Naive thymus-derived CD4-positive, alpha-beta T cell (primary cell): ENCODE measurements around the gene NDUFS8. TPM values are rescaled to one million over a fixed set of nuclear protein-coding genes. Genes with fewer than 3 reads are reported as not detected.

Source experiments
- ATAC-seq: fragments of 150-1000 bp; cut with Tn5 transposase; 2 replicates; pipeline ENCODE4 v1.10.0; 2021; ENCODE audit warnings: mild to moderate bottlenecking, moderate library complexity
- CTCF ChIA-PET: fragments of 350-600 bp; sonication (Branson Sonifier 250); formaldehyde crosslinking; loops from one replicate; lab custom pipeline; 2021; ENCODE audit warnings: antibody characterized with exemption; lab: Charles Lee
- POLR2A ChIA-PET: fragments of 350-600 bp; sonication (Branson Sonifier 250); formaldehyde crosslinking; loops from one replicate; lab custom pipeline; 2021; ENCODE audit warnings: antibody characterized with exemption, inconsistent platforms; lab: Charles Lee
- DNase-seq, 9 donors: peaks; one replicate each; pipeline versions ENCODE4 v3.0.0 to v3.0.0-alpha.2; 2020 to 2022; ENCODE audit warnings: mixed read lengths in 1 of 9
- H3K27ac ChIP-seq: one replicate; pipeline ENCODE4 v1.7.0; 2013; ENCODE audit warnings: mild to moderate bottlenecking, low read depth, low read length, moderate library complexity
- H3K27me3 ChIP-seq, 2 donors: one replicate each; pipeline ENCODE4 v1.7.0; 2013; ENCODE audit warnings: low read length in 2 of 2, mild to moderate bottlenecking in 2 of 2, moderate library complexity in 2 of 2; ENCODE audit not compliant: control insufficient read depth in 2 of 2, insufficient read depth in 2 of 2
- H3K36me3 ChIP-seq, 3 experiments: 1 replicate in 2 of 3; 2 replicates in 1 of 3; pipeline ENCODE4 v1.7.0; 2013; ENCODE audit warnings: low read length in 3 of 3, mild to moderate bottlenecking in 3 of 3, moderate library complexity in 1 of 3; ENCODE audit not compliant: insufficient read depth in 3 of 3, control insufficient read depth in 2 of 3
- H3K4me1 ChIP-seq, 2 donors: one replicate each; pipeline ENCODE4 v1.7.0; 2013; ENCODE audit warnings: low read length in 2 of 2, mild to moderate bottlenecking in 2 of 2, moderate library complexity in 1 of 2; ENCODE audit not compliant: control insufficient read depth in 2 of 2, insufficient read depth in 2 of 2
- H3K4me3 ChIP-seq: 2 replicates; pipeline ENCODE4 v1.7.0; 2013; ENCODE audit warnings: mild to moderate bottlenecking, low read length
- H3K9me3 ChIP-seq, 3 experiments: 1 replicate in 2 of 3; 2 replicates in 1 of 3; pipeline ENCODE4 v1.7.0; 2013; ENCODE audit warnings: low read length in 3 of 3; ENCODE audit not compliant: control insufficient read depth in 2 of 3
- H3K27ac Mint-ChIP-seq, 9 donors: one replicate each; pipeline ENCODE4 v1.8.0; 2020 to 2022; ENCODE audit warnings: mixed read lengths in 9 of 9, mild to moderate bottlenecking in 8 of 9, moderate library complexity in 5 of 9, inconsistent platforms in 2 of 9
- H3K27me3 Mint-ChIP-seq, 5 donors: one replicate each; pipeline ENCODE4 v1.8.0; 2021 to 2022; ENCODE audit warnings: mixed read lengths in 5 of 5, mild to moderate bottlenecking in 1 of 5
- H3K36me3 Mint-ChIP-seq, 5 donors: one replicate each; pipeline ENCODE4 v1.8.0; 2020 to 2022; ENCODE audit warnings: mixed read lengths in 5 of 5, mild to moderate bottlenecking in 3 of 5, inconsistent platforms in 1 of 5
- H3K4me1 Mint-ChIP-seq, 7 donors: one replicate each; pipeline ENCODE4 v1.8.0; 2020 to 2022; ENCODE audit warnings: mixed read lengths in 7 of 7, mild to moderate bottlenecking in 3 of 7, inconsistent platforms in 1 of 7
- H3K4me3 Mint-ChIP-seq, 10 donors: one replicate each; pipeline ENCODE4 v1.8.0; 2020 to 2022; ENCODE audit warnings: mild to moderate bottlenecking in 10 of 10, mixed read lengths in 10 of 10, moderate library complexity in 6 of 10, inconsistent platforms in 2 of 10
- H3K9me3 Mint-ChIP-seq, 11 donors: one replicate each; pipeline ENCODE4 v1.8.0; 2020 to 2022; ENCODE audit warnings: mixed read lengths in 11 of 11, mild to moderate bottlenecking in 4 of 11, inconsistent platforms in 1 of 11, moderate library complexity in 1 of 11
- intact Hi-C, 2 donors: fragments of 100-400 bp; cut with micrococcal nuclease; formaldehyde crosslinking; loops; one replicate each; pipeline ENCODE4 v1.15.1; 2023
- polyA plus RNA-seq, 2 donors: library from polyadenylated mRNA; unstranded; fragments of 300-500 nt; fragmentation: Illumina TruSeq; gene quantifications; one replicate each; pipeline ENCODE4 v1.2.3, GENCODE V29; 2021
- total RNA-seq, 6 experiments: library from RNA in 5 of 6; stranded (reverse) in 5 of 6; gene quantifications; 1 replicate in 5 of 6; 2 replicates in 1 of 6; pipeline ENCODE4 v1.2.3 and lab custom pipeline; 2021 to 2026

The NDUFS8 gene
- total and polyA plus RNA-seq, 7 experiments from 2014 or later, result 67.1 to 197 (median 87.6) TPM

DNA sequence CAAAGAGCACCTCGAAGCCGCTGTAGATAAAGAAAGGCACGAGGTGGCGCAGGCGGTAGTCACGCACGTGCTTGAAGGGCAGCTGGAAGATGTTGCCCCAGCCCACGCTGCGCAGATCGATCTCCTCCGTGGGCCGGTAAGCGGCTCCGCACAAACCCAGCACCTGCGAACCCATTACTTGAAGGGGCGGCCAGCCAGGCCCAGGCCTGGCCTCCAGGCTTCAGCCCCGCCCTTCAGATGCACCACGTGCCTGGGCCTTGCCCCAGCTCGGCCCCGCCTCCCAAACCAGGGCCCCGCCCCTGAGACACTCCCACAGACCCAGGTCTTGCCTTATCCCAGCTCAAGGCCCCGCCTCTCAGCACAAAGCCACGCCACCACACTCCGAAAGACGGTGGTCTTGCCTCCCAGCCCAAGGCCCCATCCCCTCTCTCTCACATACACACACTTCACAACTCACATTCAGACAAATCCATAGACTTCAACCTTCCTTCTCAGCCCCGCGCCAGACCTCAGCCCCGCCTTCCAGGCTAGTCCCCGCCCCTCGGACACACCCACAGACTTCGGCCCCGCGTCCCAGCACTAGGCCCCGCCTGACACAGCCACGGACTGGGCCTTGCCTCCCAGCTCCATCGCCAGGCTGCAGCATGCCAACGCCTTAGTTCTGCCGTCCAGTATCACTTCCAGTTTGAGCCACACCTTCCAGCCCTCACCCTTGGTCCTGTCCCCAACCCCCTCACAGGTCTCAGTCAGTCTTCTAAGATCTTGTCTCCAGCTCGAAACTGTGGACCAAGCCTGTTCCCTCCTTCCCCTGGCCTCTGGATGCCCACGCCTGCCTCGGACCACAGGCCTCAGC, 33.6 kb upstream of the NDUFS8 start:
- DNase-seq (peak in 4 of 9 donors; percentile 17 to 61 (median 36)), ATAC-seq (peak; percentile 96)
- Histone ChIP-seq H3K27ac (no peak overlapping the region), H3K36me3 (no peaks in the 10 kb centered on the region), H3K9me3 (no peaks in the 10 kb centered on the region), H3K27me3 (no peaks in the 10 kb centered on the region), H3K4me1 (peaks cover 0 to 6% of the 10 kb centered on the region in 2 donors), H3K4me3 (no peak overlapping the region)
- no peaks in the 10 kb centered on the region for H3K9me3 Mint-ChIP-seq
- peaks cover 13 to 30% (median 26%) of the 10 kb centered on the region in 7 donors for H3K4me1 Mint-ChIP-seq
- no peaks in the 10 kb centered on the region for H3K27me3 Mint-ChIP-seq
- no peak overlapping the region for H3K4me3 Mint-ChIP-seq
- H3K27ac Mint-ChIP-seq, result peak overlapping the region in 2 of 9 donors; percentile 36 to 48
- H3K36me3 Mint-ChIP-seq, result peaks cover 0 to 14% (median 0%) of the 10 kb centered on the region in 5 donors
- CTCF ChIA-PET, result no interaction called here
- POLR2A ChIA-PET, result no interaction called here
- intact Hi-C loops, result no loop called here

DNA sequence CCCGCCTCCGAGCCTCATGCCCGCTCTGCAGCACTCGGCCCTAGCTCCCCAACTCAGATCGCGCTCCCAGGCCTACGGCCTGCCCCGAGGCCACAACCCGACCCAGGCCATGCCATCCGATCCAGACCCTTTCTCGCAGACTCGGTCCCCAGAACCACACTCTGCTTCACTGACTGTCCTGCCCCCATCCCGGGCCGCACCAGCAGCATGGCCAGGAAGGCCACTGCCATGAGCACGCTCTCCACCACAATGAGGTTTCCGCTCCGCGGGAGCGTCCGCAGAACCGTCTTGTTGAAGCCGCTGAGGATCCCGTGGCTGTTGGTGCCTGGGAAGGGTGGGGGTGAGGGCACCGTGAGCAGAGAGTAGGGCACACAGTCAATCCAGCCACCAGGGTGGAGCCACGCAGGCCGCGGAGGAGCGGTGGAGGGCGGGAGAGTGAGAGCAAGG, 33.0 kb upstream of the NDUFS8 start:
- H3K4me1 Mint-ChIP-seq, result peaks cover 18 to 34% (median 26%) of the 10 kb centered on the region in 7 donors
- no peak overlapping the region for H3K27ac ChIP-seq
- H3K27ac Mint-ChIP-seq, result peak overlapping the region in 1 of 9 donors; percentile 48
- H3K36me3 ChIP-seq, result no peaks in the 10 kb centered on the region
- H3K27me3 Mint-ChIP-seq, result no peaks in the 10 kb centered on the region
- no peaks in the 10 kb centered on the region for H3K9me3 Mint-ChIP-seq
- intact Hi-C loops, result no loop called here
- peak overlapping the region in 2 of 10 donors; percentile 12 to 47 for H3K4me3 Mint-ChIP-seq
- DNase-seq (no peak), ATAC-seq (no peak)
- H3K4me3 ChIP-seq, result no peak overlapping the region
- peaks cover 0 to 6% of the 10 kb centered on the region in 2 donors for H3K4me1 ChIP-seq
- H3K27me3 ChIP-seq, result no peaks in the 10 kb centered on the region
- H3K36me3 Mint-ChIP-seq, result peaks cover 0 to 14% (median 0%) of the 10 kb centered on the region in 5 donors
- ChIA-PET CTCF (no interaction called here), POLR2A (no interaction called here)
- no peaks in the 10 kb centered on the region for H3K9me3 ChIP-seq

DNA sequence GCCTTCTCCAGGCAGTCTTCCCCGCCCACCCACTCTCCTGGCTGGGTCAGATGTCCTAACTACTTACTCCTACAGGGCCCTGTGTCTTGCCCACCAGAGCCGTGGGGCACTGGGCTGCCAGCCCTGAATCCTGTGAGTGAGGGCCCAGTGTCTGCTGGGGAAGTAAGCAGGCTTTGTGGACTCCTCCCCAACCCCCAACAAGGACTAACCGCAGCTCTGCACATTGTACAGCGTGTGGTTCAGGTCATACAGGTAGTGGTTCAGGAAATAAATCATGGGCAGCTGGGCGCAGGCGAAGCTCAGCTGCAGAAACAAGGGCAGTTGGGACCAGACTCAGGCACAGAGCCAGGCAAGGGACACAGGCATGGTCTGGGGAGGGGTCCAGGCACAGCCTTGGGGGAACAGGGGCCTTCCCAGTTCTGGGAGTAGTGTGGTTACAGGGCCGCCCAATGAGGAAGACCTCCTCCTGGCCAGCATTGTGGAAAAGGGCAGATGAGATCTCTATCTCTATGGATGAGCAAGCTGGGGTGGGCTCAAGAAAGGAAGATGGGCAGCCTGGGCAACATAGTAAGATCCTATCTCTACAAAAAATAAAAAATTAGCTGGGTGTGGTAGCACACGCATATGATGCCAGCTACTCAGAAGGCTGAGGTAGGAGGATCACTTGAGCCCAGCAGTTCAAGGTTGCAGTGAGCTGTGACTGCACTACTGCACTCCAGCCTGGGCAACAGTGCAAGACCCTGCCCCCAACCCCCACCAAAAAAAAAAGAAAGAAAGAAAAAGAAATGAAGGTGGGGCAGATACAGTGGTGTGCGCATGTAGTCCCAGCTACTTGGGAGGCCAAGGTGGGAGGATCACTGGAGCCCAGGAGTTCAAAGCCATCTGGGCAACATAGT, 32.1 kb upstream of the NDUFS8 start:
- Histone ChIP-seq H3K27ac (no peak overlapping the region), H3K27me3 (no peaks in the 10 kb centered on the region), H3K36me3 (no peaks in the 10 kb centered on the region), H3K9me3 (no peaks in the 10 kb centered on the region), H3K4me3 (no peak overlapping the region), H3K4me1 (peaks cover 0 to 6% of the 10 kb centered on the region in 2 donors)
- peaks cover 24 to 40% (median 31%) of the 10 kb centered on the region in 7 donors for H3K4me1 Mint-ChIP-seq
- ATAC-seq (no peak), DNase-seq (no peak)
- H3K9me3 Mint-ChIP-seq, result no peaks in the 10 kb centered on the region
- H3K27ac Mint-ChIP-seq, result peak overlapping the region in 6 of 9 donors; percentile 4 to 78 (median 44)
- POLR2A ChIA-PET, result no interaction called here
- peak overlapping the region in 3 of 10 donors; percentile 47 to 77 (median 64) for H3K4me3 Mint-ChIP-seq
- CTCF ChIA-PET, result no interaction called here
- H3K27me3 Mint-ChIP-seq, result no peaks in the 10 kb centered on the region
- H3K36me3 Mint-ChIP-seq, result peaks cover 0 to 14% (median 0%) of the 10 kb centered on the region in 5 donors
- intact Hi-C loops, result no loop called here

DNA sequence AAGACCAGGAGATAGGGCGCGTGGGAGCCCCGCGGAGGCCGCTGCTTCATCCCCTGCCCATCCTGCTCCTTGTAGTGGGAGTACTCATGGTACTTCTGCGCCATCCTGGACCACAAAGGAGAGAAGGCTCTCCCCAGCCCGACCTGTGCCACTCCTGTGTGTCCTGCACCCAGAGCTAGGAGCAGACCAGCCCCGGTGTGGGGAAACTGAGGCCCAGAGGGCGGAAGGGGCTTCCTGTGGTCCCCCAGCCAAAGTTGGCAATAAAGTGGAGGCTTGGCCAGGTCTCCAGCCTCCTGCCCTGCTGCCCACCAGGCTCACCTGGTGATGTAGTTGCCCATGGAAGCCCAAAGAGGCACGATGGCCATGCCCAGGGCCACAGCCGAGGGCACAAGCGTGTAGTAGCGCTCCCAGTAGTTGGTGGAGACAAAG, 31.3 kb upstream of the NDUFS8 start:
- Mint-ChIP-seq H3K9me3 (no peaks in the 10 kb centered on the region), H3K4me1 (peaks cover 20 to 35% (median 29%) of the 10 kb centered on the region in 7 donors), H3K36me3 (peaks cover 0 to 14% (median 0%) of the 10 kb centered on the region in 5 donors), H3K4me3 (no peak overlapping the region), H3K27me3 (no peaks in the 10 kb centered on the region), H3K27ac (no peak overlapping the region)
- Histone ChIP-seq H3K27me3 (no peaks in the 10 kb centered on the region), H3K9me3 (no peaks in the 10 kb centered on the region), H3K4me1 (peaks cover 2 to 9% of the 10 kb centered on the region in 2 donors), H3K36me3 (no peaks in the 10 kb centered on the region), H3K27ac (no peak overlapping the region), H3K4me3 (no peak overlapping the region)
- ChIA-PET CTCF (no interaction called here), POLR2A (no interaction called here)
- intact Hi-C loops, result no loop called here
- ATAC-seq, result no peak
- DNase-seq, result no peak

DNA sequence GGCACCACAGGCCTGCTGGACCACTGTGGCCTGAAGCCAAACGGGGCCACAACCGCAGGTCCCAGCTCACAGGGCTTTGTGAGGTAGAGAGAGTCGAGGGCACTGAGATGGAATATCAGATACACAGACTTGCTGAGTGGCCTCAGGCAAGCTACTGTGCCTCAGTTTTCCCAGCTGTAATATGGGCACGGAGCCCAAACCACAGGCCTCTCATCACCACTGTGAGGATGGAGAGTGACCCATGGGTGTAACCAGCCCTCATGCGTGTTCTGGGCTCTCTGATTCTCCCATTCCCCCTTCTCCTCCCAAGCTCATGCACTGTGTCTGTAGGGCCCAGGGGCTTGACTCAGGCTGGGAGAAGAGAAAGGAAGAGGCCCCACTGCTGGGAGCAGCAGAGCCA, 30.8 kb upstream of the NDUFS8 start:
- POLR2A ChIA-PET, result no interaction called here
- Mint-ChIP-seq H3K27ac (no peak overlapping the region), H3K4me3 (no peak overlapping the region), H3K36me3 (peaks cover 0 to 14% (median 0%) of the 10 kb centered on the region in 5 donors), H3K4me1 (peaks cover 18 to 38% (median 28%) of the 10 kb centered on the region in 7 donors), H3K9me3 (no peaks in the 10 kb centered on the region), H3K27me3 (no peaks in the 10 kb centered on the region)
- CTCF ChIA-PET, result no interaction called here
- Histone ChIP-seq H3K36me3 (no peaks in the 10 kb centered on the region), H3K4me1 (peaks cover 6 to 13% of the 10 kb centered on the region in 2 donors), H3K27ac (no peak overlapping the region), H3K9me3 (no peaks in the 10 kb centered on the region), H3K4me3 (no peak overlapping the region), H3K27me3 (no peaks in the 10 kb centered on the region)
- DNase-seq, result no peak
- no peak for ATAC-seq
- intact Hi-C loops, result loop anchor here (5.0 to 10.0 kb wide), 3 partner anchors 123 to 275 kb away; partner anchors contain the start of genes CHKA (in 2 of the 2) and C11orf24 (in 1 of the 2)

GRCh38 chr11:68002575-68002937, 27.9 kb upstream of the NDUFS8 start:
- no peak for DNase-seq
- H3K4me3 ChIP-seq, result no peak overlapping the region
- peak overlapping the region; percentile 78 to 90 (median 84) for H3K4me3 Mint-ChIP-seq
- peaks cover 6 to 14% of the 10 kb centered on the region in 2 donors for H3K4me1 ChIP-seq
- ATAC-seq, result no peak
- no peaks in the 10 kb centered on the region for H3K27me3 ChIP-seq
- no peaks in the 10 kb centered on the region for H3K36me3 ChIP-seq
- intact Hi-C loops, result loop anchor here (5.0 to 10.0 kb wide), 3 partner anchors 120 to 272 kb away; partner anchors contain the start of genes CHKA (in 2 of the 2) and C11orf24 (in 1 of the 2)
- H3K27me3 Mint-ChIP-seq, result no peaks in the 10 kb centered on the region
- peaks cover 0 to 5% (median 0%) of the 10 kb centered on the region in 5 donors for H3K36me3 Mint-ChIP-seq
- peaks cover 8 to 35% (median 26%) of the 10 kb centered on the region in 7 donors for H3K4me1 Mint-ChIP-seq
- ChIA-PET CTCF (interaction anchor here (0.7 to 1.4 kb wide), 2 partner anchors 47 to 897 kb away, joined by 4 to 7 read pairs; no protein-coding TSS in a partner anchor), POLR2A (interaction anchor here (0.7 to 1.5 kb wide), 3 partner anchors 8 to 36 kb away, joined by 3 to 5 read pairs (median 3); partner anchors contain the start of genes NDUFS8 and TCIRG1)
- no peaks in the 10 kb centered on the region for H3K9me3 ChIP-seq
- peak overlapping the region in 8 of 9 donors; percentile 74 to 89 (median 80) for H3K27ac Mint-ChIP-seq
- H3K9me3 Mint-ChIP-seq, result peaks cover 0 to 1% (median 0%) of the 10 kb centered on the region in 11 donors
- H3K27ac ChIP-seq, result no peak overlapping the region
